Measurements from ENCODE around the gene SEZ6L.

The SEZ6L gene

GRCh38 chr22:26333088-26333800, 164.0 kb downstream of the SEZ6L start:
- DNase-seq (ENCODE audit: low read depth, low spot score): no peak

GRCh38 chr22:26334232-26334631, 165.0 kb downstream of the SEZ6L start:
- DNase-seq (ENCODE audit: low read depth, low spot score): no peak

DNA sequence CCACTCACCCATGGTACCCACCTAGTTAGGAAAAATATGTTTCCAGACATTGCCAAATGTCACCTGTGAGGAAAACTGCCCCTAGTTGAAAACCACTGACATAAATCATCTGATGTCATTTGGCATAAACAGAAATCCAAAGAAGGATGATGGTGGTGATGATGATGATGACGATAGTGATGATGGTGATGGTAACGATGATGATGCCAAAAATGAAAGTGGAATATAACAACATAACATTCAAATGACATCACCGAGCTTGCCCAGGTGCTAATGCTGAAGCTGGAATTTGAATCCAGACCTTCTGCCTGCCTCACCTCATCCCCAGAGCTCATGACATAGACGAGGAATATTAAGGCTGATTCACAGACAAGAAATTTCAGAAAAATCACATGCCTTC, 167.5 kb downstream of the SEZ6L start:
- no peak for DNase-seq (ENCODE audit: low read depth, low spot score)

DNA sequence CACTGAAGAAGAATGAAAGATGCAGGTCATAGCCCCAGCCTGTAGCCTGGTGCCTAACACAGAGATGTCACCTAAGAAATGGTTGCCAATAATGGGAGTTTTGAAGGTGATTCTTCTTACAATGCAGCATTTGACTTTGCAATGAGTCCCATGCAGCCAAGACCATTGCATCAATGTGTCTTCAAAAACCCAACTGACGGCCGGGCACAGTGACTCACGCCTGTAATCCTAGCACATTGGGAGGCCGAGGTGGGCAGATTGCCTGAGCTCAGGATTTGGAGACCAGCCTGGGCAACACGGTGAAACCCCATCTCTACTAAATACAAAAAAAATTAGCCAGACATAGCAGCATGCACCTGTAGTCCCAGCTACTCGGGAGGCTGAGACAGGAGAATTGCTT, 170.5 kb downstream of the SEZ6L start:
- DNase-seq (ENCODE audit: low read depth, low spot score): no peak

- DNase-seq (ENCODE audit: low read depth, low spot score): no peak
These were observed 173.6 kb downstream of the SEZ6L start for GRCh38 chr22:26342745-26343410.

- no peak for DNase-seq (ENCODE audit: low read depth, low spot score)
These were observed 176.2 kb downstream of the SEZ6L start for GRCh38 chr22:26345496-26345895.

DNA sequence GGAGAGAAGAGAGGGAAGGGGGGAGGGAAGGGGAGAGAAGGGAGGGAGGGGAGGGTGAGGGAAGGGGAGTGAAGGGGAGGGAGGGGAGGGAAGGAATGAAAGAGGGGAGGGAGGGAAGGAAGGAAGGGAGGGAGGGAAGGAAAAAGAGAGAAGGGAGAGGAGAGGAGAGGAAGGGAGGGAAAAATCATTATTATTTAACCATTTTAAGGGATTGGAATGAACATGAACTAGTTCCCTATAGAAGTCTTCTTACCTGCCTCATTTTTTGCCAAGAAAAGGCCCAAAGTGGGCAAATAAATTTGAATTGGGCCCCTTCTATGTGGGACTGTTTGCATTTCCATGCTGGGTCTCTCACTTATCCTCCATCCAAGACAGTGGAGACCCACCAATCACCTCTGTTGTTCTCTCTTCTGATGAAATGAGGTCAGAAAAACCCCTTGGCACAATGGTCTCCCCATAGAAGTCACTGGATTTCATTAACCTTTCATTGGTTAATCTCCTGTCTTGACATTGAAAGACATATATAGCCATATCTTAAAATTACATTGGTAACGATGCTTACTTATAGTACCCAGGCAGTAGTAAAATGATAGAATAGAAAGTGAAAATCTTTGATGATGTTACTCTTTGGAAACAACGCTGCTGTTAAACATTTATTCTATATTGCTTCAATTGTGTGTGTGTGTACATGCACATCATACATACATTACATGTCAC, 179.7 kb downstream of the SEZ6L start:
- no peak for DNase-seq (ENCODE audit: low read depth, low spot score)

DNA sequence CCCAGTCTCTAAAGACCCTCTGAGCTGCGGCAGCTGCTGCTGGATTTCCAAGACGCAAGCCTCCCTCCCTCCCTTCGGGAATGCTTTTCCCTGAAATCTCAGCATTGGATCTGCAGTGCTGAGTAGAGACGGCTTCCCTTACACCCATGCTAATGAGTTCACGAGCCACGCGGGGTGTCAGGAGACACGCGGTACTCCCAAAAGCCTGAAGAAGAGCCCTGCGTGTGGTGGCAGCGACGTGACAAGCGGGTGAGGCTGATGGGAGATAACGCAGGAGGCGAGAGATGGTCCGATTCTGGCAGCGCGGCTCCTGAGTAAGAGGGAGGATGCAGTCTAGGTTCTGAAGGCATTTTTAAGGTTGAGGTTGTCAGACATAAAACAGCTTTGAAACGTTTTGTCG, 185.4 kb downstream of the SEZ6L start:
- DNase-seq (ENCODE audit: low read depth, low spot score): no peak

- DNase-seq (ENCODE audit: low read depth, low spot score): no peak
These were observed 188.0 kb downstream of the SEZ6L start for GRCh38 chr22:26357281-26357680.

DNA sequence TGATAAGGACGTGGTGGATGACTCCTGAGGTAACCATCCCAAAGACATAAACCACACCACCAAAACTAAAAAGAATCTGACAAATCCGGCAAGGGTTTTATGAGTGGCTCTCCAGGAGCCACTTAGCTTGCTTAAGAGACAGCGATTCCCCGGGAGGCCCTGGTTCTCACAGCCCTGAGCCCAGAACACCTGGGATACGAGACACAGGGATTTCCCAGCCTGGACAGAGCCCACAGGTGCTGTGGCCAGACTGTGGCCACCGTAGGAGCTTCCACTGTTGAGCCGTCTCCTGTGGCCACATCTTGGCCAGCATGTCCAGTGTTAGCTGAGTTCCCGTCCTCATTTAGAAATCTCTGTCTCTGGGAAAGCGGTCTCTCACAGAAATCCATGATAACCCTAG, 188.6 kb downstream of the SEZ6L start:
- DNase-seq (ENCODE audit: low read depth, low spot score): no peak

DNA sequence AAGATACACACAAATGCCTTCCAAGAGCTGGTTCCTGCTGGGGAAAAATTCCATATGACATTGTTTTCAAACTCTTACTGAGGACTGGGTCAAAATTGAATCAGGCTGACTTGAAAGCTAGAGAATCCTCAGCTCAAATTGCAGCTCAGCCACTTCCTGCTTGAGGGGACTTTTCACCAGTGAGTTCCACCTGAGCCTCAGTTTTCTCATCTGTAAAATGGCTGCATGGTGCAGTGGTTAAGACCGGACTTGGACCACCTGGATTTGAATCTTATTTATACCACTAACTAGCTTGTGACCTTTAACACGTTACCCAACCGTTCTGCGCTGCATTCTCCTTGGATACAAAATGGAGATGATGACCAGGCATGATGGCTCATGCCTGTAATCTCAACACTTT, 189.9 kb downstream of the SEZ6L start:
- DNase-seq (ENCODE audit: low read depth, low spot score): no peak

DNA sequence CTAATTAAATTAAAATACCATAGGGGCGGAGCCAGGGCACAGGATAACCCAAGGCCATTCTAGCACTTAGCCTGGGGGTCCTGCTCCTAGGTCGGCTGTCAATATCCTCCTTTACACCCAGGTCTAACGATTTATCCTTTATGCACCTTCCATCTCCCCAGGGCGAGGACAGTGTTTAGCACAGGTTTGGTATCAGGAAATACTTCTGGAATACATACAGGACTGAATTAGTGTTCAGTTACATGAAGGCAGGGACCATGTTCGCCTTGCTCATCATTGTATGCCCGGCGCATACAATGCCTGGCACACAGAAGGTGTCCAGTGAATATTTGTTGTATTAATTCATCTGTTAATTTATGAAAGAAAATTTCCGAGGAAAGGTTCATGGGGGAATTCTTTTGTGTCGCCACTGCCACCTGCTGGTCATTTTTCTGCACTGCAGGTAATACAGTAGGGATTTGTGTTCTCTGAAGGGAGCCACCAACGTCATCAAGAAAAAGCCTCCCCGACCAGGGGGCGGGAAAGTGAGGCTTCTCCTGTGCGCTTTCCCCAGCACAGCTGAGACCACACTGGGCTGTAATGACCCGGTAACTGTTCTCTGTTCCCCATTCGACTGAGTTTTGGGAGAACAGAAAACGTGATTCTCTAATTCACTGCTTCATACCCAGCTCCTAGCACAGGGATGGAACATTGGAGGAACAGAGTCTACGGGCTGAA, 191.1 kb downstream of the SEZ6L start:
- peak; percentile 74 for DNase-seq (ENCODE audit: low read depth, low spot score)

DNA sequence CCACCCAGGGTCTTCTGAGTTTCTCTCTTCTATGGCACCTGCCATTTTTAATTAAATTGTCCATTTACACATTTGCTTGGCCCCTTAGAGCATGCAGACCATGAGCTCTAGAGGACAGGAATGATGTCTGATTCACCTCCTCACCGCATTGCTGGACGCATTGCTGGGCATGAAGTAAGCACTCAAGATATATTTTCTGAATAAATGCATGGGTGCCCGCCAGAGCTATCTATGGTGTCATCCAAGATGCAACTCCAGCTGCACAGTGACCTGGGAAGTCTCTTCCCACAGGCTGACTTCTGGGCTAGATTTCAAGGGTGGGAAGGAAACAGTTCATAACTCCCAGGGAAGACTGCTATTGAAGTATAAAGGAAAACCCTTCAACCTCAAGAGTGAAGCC, 193.2 kb downstream of the SEZ6L start:
- no peak for DNase-seq (ENCODE audit: low read depth, low spot score)

DNA sequence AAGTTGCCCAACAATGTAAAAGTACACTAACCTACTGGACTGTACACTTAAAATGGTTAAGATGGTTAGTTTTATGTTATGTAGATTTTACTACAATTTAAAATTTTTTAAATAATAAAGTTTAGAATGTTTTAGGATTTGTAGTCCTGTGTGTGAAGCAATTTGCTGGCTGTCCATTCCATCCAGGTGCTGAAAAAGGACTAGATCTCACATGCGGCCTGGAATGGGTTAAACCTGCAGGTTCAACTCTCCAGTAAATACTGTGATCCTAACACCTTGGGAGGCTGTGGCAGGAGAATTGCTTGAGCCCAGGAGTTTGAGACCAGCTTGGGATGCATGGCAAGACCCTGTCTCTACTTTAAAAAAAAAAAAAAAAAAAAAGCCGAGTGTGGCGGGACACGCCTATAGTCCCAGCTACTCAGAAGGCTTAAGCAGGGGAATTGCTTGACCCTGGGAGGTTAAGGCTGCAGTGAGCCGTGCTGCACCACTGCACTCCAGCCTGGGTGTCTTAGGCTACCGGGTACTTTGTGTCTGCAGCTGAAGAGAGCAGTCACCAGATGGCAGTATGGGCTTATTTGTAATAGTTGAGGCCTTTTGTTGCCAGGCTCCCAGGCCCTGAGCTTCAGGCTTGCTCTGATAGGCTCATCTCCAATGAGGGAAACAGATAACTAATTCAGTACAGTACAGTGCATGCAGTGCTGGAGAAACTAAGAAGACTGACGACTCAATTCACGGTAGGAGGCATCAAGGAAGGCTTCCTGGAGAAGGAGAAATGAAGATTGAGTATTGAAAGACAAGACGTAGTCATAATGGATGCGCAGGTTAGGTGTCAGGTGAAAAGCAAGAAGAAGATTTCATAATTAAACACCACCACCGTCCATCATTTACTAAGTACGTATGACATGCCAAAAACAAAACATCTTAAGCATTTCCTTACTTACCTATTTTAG, 195.1 kb downstream of the SEZ6L start:
- DNase-seq (ENCODE audit: low read depth, low spot score): peak; percentile 84

DNA sequence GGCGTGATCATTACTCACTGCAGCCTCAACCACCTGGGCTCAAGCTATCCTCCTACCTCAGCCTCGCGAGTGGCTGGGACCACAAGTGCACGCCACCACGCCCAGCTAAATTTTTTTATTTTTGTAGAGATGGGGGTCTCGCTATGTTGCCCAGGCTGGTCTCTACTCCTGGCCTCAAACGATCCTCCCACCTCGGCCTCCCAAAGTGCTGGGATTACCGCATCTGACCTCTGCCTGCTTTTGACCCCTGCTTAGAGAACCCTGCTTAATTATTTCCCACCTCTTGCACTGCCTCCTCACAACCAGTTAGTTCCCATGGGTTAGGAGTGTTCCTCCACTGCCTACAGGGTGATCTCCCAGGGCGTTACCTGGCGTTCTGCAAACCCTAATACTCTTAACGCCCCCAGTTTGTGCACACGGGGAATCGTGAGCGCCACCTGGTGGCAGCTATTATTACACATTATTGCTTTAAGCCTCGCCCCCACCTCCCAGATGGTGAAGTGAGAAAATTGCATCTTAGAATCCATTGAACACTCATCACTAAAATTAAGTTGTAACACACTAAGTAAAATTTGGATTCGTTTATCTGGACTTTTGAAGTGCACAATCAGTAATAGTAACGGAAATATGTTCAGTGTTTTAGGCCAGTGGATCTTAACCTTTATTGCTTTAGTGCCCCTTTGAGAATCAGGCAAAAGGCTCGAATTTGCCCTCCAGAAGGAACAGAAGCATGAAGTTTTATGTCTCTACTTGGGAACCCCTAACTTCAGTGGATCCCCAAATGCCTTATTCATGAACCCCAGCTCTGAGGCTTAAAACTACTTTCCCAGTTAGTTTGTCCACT, 198.4 kb downstream of the SEZ6L start:
- DNase-seq (ENCODE audit: low read depth, low spot score): no peak

GRCh38 chr22:26372890-26373289, 203.6 kb downstream of the SEZ6L start:
- no peak for DNase-seq (ENCODE audit: low read depth, low spot score)

DNA sequence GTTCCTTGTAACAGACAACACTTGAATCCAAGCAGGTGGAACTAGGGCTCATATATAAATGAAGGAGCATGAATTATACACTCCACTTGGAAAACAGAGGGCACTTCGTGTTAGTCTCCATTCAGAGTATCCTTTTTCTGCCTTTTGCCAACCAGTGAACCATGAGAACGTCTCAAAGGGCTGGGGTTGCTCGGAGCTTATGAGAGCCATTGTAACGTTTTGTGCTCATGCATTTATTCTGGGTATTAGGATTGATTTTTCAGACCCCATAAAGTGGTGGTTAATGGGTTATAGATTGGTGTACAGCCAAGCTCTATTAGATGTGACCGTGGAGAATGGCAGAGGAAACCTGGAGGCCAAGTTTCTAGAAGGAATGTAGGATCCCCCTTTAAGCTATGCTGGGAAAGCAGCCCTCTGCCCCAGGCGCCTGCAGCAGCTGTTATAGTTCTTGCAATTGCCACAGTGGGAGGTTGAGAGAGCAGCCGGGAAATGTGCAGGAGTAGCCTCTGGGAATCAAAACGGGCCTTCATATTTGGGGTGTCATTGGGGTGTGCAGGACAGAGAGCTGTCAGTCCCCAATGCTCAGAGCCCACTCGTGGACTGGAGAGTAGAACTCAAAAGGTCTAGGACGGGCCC, 205.2 kb downstream of the SEZ6L start:
- no peak for DNase-seq (ENCODE audit: low read depth, low spot score)

DNA sequence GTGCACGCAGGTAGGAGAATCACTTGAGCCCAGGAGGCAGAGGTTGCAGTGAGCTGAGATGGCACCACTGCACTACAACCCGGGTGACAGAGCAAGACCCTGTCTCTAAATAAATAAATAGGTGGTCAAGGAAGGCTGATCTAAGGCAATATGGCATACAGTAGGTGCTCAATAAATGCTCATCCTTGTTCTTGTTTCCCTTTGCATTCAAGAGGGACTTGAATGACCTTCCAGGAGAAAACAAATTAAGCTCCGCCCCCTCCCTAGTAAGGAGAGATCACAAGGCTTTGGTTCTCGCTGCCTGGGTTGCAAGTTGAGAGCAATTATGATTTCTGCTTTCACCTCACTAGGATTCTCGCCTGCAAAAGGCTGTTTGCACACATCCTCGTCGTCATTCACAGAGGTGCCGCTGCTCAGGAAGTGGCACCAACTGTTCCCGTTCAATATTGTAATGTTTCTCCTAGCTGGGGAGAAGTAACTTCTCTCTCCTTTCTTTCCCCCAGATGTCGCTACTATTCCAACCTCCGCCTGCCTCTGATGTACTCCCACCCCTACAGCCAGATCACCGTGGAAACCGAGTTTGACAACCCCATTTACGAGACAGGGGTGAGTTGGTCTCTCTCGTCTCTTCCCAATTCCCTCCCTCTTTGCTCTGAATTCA, 208.0 kb downstream of the SEZ6L start:
- DNase-seq (ENCODE audit: low read depth, low spot score): no peak

Measured in iPS DF 19.7 (cell line).